ENCODE results near the gene TUBGCP2. TPM values are rescaled to one million over a fixed set of nuclear protein-coding genes. Genes with fewer than 3 reads are reported as not detected.

Gene TUBGCP2
- total RNA-seq, 4 donors from 2014 or later, result 26.8 to 61.9 (median 44.4) TPM

GRCh38 chr10:133299738-133300137, 8.9 kb downstream of the TUBGCP2 start:
- no peak overlapping the region for H3K4me3 ChIP-seq
- intact Hi-C loops (cut with DNase I; ENCODE audit: low total_unique reads), result no loop called here

DNA sequence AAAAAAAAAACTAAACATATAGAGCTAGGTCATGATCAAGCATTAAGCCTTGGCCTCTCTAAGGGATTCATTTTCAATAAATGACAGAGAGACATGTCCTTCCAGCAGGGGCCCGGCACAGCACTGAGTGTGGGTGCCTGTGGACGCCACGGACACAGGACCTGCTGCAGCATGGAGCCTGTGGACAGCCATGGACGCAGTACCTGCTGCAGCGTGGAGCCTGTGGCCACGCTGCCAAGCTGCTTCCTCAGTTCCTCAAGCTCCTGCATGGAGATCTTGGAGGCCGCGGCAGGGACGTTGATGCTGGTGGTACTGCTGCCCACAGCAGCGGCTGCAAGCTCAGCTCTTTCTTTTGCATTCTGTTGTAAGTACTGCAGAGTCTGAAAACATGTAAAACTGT, 9.4 kb downstream of the TUBGCP2 start:
- intact Hi-C loops (cut with DNase I; ENCODE audit: low total_unique reads), result no loop called here
- TF ChIP-seq, protein P1, sequence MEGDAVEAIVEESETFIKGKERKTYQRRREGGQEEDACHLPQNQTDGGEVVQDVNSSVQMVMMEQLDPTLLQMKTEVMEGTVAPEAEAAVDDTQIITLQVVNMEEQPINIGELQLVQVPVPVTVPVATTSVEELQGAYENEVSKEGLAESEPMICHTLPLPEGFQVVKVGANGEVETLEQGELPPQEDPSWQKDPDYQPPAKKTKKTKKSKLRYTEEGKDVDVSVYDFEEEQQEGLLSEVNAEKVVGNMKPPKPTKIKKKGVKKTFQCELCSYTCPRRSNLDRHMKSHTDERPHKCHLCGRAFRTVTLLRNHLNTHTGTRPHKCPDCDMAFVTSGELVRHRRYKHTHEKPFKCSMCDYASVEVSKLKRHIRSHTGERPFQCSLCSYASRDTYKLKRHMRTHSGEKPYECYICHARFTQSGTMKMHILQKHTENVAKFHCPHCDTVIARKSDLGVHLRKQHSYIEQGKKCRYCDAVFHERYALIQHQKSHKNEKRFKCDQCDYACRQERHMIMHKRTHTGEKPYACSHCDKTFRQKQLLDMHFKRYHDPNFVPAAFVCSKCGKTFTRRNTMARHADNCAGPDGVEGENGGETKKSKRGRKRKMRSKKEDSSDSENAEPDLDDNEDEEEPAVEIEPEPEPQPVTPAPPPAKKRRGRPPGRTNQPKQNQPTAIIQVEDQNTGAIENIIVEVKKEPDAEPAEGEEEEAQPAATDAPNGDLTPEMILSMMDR (IDR thresholded peaks at IDR 0.05), result no peak
- no peak for TF ChIP-seq POLR2A (IDR thresholded peaks at IDR 0.05)
- no peaks in the 10 kb centered on the region for H3K9me3 ChIP-seq
- DNase-seq, result no peak
- no peak overlapping the region for H3K4me3 ChIP-seq
- H3K27me3 ChIP-seq, result no peaks in the 10 kb centered on the region
- no peaks in the 10 kb centered on the region for H3K36me3 ChIP-seq
- no peak overlapping the region for H3K27ac ChIP-seq
- no peaks in the 10 kb centered on the region for H3K4me1 ChIP-seq

More at GRCh38 chr10:133299738-133300137, 8.9 kb downstream of the TUBGCP2 start:
- no peaks in the 10 kb centered on the region for H3K27me3 ChIP-seq
- TF ChIP-seq POLR2A (IDR thresholded peaks at IDR 0.05), result no peak
- TF ChIP-seq, protein P1 (IDR thresholded peaks at IDR 0.05), result no peak
- H3K36me3 ChIP-seq, result no peaks in the 10 kb centered on the region
- H3K9me3 ChIP-seq, result no peaks in the 10 kb centered on the region
- H3K4me1 ChIP-seq, result no peaks in the 10 kb centered on the region
- DNase-seq, result no peak
- no peak overlapping the region for H3K27ac ChIP-seq

DNA sequence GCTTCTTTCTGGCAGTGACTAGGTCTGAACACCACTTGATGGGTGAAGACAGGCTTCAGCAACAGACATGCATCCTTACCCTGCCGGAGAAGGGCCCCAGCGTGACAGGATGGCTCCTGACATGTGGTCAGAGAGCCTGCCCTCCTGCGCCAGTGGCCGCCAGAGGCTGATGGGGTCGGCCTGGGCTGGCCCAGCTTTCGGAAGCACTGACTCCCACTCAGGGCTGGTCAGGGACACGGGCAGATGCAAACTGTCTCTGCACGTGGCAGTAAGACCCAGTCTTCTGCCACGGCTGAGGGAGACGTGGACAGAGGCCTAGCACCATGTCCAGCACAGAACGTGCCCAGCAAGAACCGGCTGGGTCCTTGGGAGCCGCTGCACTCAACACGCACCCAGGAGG, 10.2 kb downstream of the TUBGCP2 start:
- Histone ChIP-seq H3K27me3 (no peaks in the 10 kb centered on the region), H3K36me3 (no peaks in the 10 kb centered on the region)
- intact Hi-C loops (cut with DNase I; ENCODE audit: low total_unique reads), result no loop called here

DNA sequence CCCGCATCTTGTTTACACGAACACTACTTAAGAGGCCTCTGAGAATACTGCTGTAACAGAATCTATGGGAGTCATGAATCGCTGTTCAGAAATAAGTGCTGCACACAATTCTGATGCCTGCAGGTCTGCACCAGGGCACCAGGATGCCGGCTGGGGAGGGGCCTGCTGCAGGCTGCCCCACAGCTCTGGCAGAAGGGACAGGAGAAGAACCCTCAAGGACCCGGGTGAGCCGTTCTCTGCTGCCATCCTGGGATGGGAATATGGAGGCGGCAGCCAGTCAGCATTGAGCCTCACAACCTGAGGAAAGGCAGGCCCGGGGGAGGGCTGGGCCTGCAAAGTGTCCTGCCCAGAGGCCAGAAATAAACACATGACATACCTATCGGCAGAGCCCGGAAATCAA, 11.2 kb downstream of the TUBGCP2 start:
- TF ChIP-seq, protein P1 (IDR thresholded peaks at IDR 0.05), result no peak
- TF ChIP-seq POLR2A (IDR thresholded peaks at IDR 0.05), result no peak
- Histone ChIP-seq H3K27me3 (no peaks in the 10 kb centered on the region), H3K4me3 (no peak overlapping the region), H3K4me1 (no peaks in the 10 kb centered on the region), H3K9me3 (no peaks in the 10 kb centered on the region), H3K27ac (no peak overlapping the region), H3K36me3 (no peaks in the 10 kb centered on the region)
- intact Hi-C loops (cut with DNase I; ENCODE audit: low total_unique reads), result no loop called here
- no peak for DNase-seq

More for the DNA sequence above, 10.2 kb downstream of the TUBGCP2 start:
- Histone ChIP-seq H3K4me3 (no peak overlapping the region), H3K4me1 (no peaks in the 10 kb centered on the region), H3K27ac (no peak overlapping the region), H3K9me3 (no peaks in the 10 kb centered on the region)
- DNase-seq, result no peak
- no peak for TF ChIP-seq POLR2A (IDR thresholded peaks at IDR 0.05)
- TF ChIP-seq, protein P1 (IDR thresholded peaks at IDR 0.05), result no peak

GRCh38 chr10:133295426-133296320, 13.0 kb downstream of the TUBGCP2 start:
- intact Hi-C loops (cut with DNase I; ENCODE audit: low total_unique reads), result no loop called here
- Histone ChIP-seq H3K27me3 (no peaks in the 10 kb centered on the region), H3K27ac (no peak overlapping the region), H3K4me1 (no peaks in the 10 kb centered on the region), H3K9me3 (no peaks in the 10 kb centered on the region), H3K4me3 (no peak overlapping the region), H3K36me3 (no peaks in the 10 kb centered on the region)
- DNase-seq, result no peak
- TF ChIP-seq, protein P1 (IDR thresholded peaks at IDR 0.05), result no peak
- TF ChIP-seq POLR2A (IDR thresholded peaks at IDR 0.05), result no peak
